Ishikawa (cell line): ENCODE results near the gene NF1.

Experiments
- CREB1 ChIP-seq: IDR thresholded peaks from 2 replicates; pipeline ENCODE4 v1.6.1; 2012; ENCODE audit warnings: low read depth
- NFIC ChIP-seq: IDR thresholded peaks from 2 replicates; pipeline ENCODE4 v1.6.1; 2012
- RAD21 ChIP-seq: IDR thresholded peaks from 2 replicates; pipeline ENCODE4 v1.6.1; 2012; ENCODE audit warnings: low read depth
- TAF1 ChIP-seq: IDR thresholded peaks from 2 replicates; pipeline ENCODE4 v1.6.1; 2012; ENCODE audit warnings: low read depth, mild to moderate bottlenecking
- TCF12 ChIP-seq: IDR thresholded peaks from 2 replicates; pipeline ENCODE4 v1.6.1; 2012; ENCODE audit warnings: low read depth
- TEAD4 ChIP-seq: IDR thresholded peaks from 2 replicates; pipeline ENCODE4 v1.6.1; 2012
- ZBTB7A ChIP-seq: IDR thresholded peaks from 2 replicates; pipeline ENCODE4 v1.6.1; 2012; ENCODE audit warnings: low read depth
- TF ChIP-seq, protein P1 (sequence below): IDR thresholded peaks from 2 replicates; pipeline ENCODE4 v1.6.1; 2012

DNA sequence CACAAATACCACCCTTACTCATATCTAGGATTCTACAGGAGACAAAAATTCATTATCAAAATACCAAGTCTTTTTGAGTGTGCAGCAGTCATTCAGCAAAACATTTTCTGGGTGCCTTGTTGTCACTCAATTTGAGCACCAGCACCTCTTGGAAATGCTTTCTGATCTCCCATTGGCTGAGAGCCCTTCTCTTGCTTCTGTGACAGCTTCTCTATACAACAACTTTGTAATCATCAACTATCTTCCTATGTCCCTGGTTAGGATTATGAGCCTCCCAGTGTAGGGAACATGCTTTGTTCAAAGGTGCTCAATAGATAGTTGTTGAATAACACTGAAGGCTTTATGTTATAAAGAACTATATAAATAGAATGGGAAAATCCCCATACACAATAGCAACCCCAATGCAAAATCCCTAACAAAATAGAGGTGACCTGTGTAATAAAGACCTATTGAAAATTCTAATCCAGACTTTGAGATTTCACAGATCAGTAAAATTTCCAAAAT is 286.4 kb downstream of the NF1 start:
- TF ChIP-seq NFIC = no peak
- TF ChIP-seq, protein P1, sequence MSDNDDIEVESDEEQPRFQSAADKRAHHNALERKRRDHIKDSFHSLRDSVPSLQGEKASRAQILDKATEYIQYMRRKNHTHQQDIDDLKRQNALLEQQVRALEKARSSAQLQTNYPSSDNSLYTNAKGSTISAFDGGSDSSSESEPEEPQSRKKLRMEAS = no peak
- no peak for TF ChIP-seq RAD21
- no peak for TF ChIP-seq ZBTB7A
- no peak for TF ChIP-seq TEAD4
- no peak for TF ChIP-seq TCF12
- TF ChIP-seq CREB1 = no peak
- TF ChIP-seq TAF1 = no peak
